ENCODE data around the gene SLC15A3.

Gene SLC15A3

DNA sequence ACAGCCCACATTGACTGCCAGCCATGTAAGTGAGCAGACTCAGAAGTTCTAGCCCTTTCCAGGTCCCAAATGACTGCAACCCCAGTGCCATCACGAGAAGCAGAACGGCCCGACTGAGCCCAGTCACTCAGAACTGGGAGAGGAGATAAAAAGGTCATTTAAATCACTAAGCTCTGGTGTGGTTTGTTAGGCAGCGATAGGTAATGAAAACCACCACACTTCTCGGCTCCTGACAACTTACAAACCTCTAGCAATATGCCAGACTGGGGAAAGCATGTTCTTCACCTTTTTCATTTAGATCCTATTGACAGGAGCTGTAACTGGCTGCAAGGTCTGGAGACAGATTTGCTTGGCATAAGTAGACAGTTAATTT, 6.7 kb downstream of the SLC15A3 start:
- no peak for DNase-seq (ENCODE audit: low read depth in 2 of 2)

- DNase-seq (ENCODE audit: low read depth in 2 of 2): no peak
These were observed 7.3 kb downstream of the SLC15A3 start for GRCh38 chr11:60944490-60945294.

DNA sequence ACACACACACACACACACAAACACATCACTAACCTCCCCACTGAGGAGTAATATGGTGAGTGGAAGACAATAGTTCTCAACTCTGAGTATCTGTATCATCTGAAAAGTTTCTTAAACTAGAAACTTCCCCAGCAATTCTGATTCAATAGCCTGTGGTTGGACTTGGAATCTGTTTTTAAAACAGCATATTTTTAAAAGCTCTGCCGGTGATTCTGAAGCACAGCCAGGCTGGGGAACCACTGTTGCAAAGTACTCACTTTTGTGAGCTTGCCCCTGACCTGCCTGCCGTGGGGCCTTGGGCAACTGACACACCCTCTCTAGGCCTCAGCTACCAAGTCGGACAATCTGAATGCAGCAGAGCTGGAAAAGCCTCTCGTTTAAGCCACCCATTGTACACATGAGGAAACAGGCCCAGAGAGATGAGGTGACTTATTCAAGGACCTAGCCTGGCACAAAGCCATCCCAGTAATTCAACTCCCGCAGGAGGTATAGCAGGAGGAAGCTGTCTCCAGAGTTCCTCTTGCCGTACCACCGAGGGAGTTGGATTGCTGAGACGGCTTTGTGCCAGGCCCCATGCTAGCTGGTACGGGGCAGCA, 8.9 kb downstream of the SLC15A3 start:
- no peak for DNase-seq (ENCODE audit: low read depth in 2 of 2)

- DNase-seq (ENCODE audit: low read depth in 2 of 2): no peak
These were observed 9.8 kb downstream of the SLC15A3 start for GRCh38 chr11:60942219-60942618.

- DNase-seq (ENCODE audit: low read depth in 2 of 2): no peak
These were observed 10.4 kb downstream of the SLC15A3 start for GRCh38 chr11:60941371-60942119.

- no peak for DNase-seq (ENCODE audit: low read depth in 2 of 2)
These were observed 12.1 kb downstream of the SLC15A3 start for GRCh38 chr11:60939855-60940254.

- DNase-seq (ENCODE audit: low read depth in 2 of 2): no peak
These were observed 12.7 kb downstream of the SLC15A3 start for GRCh38 chr11:60939301-60939700.

- DNase-seq (ENCODE audit: low read depth in 2 of 2): no peak
These were observed 13.5 kb downstream of the SLC15A3 start for GRCh38 chr11:60938500-60938899.

DNA sequence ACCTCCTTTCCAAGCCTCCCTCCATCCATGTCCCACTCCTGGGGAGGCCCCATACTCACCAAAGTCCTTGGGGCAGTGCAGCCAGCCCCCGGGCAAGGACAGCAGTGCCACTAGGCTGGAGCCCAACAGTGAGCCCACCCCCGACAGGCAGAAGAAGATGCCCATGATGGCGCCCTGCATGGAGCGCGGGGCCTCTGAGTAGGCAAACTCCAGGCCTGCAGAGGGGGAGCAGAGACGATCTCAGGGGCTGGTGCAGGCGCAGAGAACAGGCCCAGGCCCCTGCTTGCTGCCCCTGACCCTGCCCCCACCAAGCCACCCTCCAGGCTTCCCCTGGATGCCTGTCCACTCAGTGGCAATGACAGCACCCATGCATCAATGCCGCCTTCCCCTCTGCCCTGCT, 14.2 kb downstream of the SLC15A3 start:
- DNase-seq (ENCODE audit: low read depth in 2 of 2): no peak

- no peak for DNase-seq (ENCODE audit: low read depth in 2 of 2)
These were observed 14.8 kb downstream of the SLC15A3 start for GRCh38 chr11:60937144-60937527.

- DNase-seq (ENCODE audit: low read depth in 2 of 2): no peak
These were observed 15.4 kb downstream of the SLC15A3 start for GRCh38 chr11:60936467-60937143.

DNA sequence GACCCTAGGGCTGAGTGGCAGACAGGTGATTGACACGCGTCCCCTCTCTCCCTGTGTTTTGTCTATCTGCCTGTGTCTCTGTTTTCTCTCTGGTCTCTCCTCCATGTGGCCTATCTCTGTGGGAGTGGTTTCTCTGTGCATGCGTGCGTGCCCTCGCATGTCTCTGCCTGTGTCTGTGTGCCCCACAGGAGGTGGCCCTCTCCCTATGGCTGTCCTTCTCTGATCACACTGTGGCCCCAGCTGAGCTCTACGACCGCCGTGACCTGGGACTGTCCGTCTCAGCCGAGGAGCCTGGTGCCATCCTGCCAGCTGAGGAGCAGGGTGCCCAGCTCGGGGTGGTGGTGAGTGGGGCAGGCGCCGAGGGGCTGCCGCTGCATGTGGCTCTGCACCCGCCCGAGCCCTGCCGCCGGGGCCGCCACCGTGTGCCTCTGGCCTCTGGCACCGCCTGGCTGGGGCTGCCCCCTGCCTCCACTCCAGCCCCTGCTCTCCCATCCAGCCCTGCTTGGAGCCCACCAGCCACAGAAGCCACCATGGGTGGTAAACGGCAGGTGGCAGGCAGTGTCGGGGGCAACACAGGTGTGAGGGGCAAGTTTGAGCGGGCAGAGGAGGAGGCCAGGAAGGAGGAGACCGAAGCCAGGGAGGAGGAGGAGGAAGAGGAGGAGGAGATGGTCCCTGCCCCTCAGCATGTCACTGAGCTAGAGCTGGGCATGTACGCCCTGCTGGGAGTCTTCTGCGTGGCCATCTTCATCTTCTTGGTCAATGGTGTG, 16.1 kb downstream of the SLC15A3 start:
- DNase-seq (ENCODE audit: low read depth in 2 of 2): no peak

DNA sequence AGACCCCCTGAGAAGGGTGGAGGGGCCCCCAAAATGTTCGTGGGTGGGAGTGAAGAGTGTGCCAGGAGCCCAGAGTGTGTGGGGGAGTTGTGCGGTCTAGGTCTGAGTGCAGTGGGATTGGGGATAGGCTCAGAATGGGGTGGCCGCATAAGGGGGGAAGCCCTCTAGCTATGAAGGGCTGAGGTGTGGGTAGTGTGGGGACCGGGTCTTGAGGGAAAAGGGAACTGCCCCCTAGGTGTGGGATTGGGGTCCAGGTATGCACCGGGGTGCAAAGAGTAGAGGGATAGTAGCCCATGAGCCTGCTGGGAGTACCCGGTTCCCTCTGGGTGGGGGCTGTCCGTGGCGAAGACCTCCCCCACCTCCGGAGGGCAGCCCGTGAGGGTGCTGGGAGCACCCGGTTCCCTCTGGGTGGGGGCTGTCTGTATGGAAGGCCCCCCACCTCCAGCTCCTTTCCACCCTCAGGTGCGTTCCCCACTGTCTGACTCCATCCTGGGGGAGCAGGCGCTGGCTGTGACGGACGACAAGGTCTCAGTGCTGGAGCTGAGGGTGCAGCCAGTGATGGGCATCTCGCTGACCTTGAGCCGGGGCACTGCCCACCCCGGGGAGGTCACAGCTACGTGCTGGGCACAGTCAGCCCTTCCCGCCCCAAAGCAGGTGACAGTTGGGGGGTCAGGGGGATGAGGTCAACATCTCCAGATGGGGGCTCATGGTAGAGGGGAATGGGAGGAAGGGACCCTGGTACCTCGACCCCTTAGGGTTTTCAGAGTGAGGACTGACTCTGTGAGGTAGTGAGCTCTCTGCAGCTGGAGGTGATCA, 17.0 kb downstream of the SLC15A3 start:
- no peak for DNase-seq (ENCODE audit: low read depth in 2 of 2)

GRCh38 chr11:60934124-60934789, 17.7 kb downstream of the SLC15A3 start:
- DNase-seq (ENCODE audit: low read depth in 2 of 2): no peak

DNA sequence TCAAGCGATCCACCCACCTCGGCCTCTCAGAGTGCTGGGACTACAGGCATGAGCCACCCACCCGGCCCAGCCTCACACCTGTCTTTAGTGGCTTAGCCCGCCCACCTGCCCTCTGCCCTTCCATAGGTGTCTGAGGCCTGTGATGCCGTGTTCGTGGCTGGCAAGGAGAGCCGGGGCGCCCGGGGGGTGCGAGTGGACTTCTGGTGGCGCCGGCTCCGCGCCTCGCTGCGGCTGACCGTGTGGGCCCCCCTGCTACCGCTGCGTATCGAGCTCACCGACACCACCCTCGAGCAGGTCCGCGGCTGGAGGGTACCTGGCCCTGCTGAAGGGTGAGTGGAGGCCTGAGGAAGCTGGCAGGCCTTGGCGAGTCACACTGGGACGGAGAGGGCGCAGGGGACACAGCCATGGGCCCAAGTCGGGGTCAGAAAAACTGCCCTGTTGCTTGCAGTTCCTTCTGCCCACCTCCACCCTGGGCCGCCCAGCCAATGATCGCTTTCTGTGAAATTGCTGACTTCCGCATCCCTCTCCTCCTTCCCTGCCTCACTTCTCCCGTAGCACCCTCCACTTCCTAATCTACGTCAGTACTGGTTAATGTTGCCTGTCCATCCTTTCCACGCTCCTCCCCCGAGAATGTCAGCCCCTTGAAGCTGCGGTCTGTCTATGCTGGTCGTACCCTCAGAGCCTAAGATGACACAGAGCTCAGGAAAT, 18.4 kb downstream of the SLC15A3 start:
- no peak for DNase-seq (ENCODE audit: low read depth in 2 of 2)

DNA sequence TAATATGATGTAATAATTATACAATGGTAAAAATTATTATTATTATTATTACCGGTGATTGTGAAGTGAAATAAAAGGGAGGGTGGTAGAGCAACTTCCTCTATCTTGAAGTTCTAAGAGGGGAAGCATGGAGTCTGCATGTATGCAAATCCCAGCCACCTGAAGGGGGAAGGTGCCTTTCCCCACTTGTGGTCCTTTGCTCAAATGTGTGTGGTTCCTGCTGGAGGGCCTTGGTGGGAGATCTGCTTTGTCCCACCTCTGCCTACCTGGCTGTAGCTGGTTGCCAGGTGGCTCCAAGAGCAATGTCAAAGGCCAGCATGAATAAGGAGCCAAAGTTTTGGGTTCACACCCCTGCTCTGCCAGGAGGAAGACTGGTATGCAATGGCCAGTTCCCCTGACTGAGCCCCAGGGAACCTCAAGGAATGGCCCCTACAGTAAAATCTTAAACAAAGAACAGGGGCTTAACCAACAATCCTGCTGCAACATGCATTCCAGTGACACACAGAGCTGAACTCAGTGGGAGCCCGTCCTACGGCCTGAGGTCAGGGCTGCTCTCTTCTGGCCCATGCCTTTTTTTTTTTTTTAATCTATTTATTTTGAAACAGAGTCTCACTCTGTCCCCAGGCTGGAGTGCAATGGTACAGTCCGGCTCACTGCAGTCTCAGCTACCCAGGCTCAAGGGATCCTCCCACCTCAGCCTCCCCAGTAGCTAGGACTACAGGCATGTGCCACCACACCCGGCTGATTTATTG, 19.2 kb downstream of the SLC15A3 start:
- no peak for DNase-seq (ENCODE audit: low read depth in 2 of 2)

DNA sequence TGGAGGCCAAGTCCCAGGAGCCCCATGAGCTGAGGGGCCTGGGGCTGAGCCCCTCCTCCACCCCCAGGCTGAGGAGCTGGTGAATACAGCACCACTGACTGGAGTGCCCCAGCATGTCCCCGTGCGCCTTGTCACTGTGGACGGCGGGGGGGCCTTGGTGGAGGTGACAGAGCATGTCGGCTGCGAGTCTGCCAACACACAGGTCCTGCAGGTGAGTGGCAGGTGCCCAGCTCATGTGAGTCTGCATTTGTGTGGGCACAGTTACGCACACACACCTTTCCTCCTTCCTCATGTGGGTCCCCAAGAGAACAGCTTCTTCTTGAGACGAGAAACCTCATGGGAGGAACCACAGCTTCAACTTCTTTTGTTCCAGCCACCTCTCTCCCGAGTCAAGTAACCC, 20.1 kb downstream of the SLC15A3 start:
- no peak for DNase-seq (ENCODE audit: low read depth in 2 of 2)

DNA sequence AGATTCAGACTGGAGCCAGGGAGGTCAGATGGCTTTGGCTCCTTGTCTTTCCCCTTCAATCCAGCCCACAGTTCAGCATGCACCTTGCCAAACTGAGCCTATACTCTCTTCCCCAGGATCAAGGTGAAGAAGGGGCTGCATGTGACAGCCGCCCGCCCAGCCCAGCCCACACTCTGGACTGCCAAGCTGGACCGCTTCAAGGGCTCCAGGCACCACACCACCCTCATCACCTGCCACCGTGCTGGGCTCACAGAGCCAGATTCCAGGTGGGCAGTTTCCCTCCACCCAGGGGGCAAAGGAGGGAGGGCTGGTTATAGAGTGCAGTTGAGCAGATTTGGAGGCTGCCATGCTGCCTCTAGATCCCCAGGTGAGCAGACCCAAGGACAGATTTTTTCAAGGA, 21.6 kb downstream of the SLC15A3 start:
- no peak for DNase-seq (ENCODE audit: low read depth in 2 of 2)

DNA sequence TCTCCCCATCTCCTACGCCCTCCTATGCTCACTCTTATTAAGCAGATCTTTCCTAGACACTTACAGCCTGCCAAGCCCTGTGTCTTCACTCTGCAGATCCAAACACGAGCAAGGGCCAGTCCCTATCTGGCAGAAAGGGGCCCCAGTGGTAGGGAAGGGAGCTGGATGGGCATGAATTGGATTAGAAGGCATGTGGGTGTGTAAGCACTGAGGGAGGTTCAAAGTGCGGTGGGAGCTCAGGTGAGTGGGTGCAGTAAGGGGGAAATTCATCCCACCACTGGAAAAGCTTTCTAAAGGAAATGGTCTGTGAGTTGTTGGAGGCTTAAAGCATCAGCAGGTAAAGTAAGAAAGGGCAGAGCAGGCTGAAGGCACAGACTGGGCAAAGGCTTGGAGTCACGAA, 22.2 kb downstream of the SLC15A3 start:
- DNase-seq (ENCODE audit: low read depth in 2 of 2): no peak
